ENCODE data around the gene LIN7A.
"Not testable (repeated sequence)": the region's sequence is repeated elsewhere in the genome, so short reads cannot be mapped to it uniquely, and the experiment has no call there.

Gene LIN7A

DNA sequence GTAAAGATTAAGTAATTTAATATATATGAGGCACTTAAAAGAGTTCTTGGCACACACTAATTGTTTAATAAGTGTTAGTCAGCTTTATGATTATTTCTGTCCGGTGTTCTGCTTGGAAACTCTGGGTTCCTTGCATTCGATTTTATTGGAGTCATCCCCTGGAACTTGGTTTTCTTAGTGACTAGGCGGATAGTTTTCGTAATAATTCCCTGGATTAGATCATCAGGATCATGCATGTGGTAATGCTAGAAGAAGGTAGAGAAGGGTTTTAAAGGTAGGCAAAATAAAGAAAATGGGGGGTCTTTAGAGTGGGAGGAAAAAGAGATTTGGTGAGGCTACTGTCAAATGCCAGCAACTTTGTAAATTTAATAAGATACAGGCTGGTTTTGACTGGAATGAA lies 132.6 kb downstream of the LIN7A start:
- no peak for DNase-seq

DNA sequence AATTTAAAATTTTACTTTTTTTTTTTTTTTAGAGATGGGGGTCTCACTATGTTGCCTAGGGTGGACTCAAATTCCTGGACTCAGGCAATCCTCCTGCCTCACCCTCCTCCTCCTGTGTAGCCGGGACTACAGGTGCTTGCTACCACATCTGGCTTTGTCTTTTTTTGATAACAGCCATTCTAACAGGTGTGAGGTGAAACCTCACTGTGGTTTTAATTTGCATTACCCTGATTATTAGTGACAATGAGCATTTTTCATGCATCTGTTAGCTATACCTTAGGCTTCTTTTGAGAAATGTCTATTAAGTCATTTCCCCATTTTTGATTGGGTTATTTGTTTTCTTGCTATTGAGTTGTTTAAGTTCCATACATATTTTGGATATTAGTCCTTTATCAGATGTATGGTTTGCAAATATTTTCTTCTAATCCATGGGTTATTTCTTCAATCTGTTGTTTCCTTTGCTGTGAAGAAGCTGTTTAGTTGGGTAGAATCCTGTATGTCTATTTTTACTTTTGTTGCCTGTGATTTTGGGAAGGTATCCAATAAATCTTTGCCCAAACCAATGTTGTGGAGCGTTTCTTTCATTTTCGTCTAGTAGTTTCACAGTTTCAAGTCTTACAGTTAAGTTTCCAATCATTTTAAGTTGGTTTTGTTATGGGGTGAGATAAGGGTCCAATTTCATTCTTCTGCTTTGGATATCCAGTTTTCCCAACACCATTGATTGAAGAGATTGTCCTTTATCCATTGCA lies 134.9 kb downstream of the LIN7A start:
- no peak for DNase-seq

DNA sequence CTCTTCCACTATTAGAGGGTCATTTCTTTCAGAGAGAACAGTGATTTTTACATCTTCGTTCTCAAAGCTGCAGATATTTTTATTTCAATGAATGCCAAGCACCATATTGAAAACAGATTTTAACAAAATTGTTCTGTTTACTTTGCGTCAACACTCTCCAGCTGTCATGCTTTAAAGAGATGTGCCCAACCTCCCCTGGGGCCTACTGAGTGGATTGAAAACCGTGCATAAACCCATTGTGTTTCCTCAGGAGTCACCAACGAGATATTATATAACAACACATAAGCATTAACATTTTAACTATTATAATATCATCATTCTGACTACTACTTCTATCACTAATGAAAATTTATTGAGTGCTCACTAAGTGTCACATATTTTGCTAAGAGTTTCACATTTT lies 139.5 kb downstream of the LIN7A start:
- DNase-seq, result no peak

DNA sequence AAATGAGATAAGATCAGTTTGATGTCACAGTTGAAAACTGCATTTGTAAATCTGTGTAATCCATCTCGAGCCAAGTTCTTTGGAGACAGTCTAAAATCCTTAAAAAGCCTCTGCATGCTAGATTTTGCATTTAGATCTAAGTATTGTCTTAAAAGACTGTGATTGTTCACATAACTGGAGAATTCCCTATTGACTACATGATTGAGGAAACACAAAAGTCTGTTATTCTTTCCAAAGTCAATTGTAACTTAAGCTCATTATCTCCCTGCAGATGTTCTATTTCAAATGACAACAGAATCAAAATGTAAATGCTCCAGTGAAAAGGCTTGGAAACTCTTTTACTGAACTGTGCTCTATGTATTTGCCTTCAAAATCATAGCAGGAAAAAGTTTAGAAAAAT lies 143.2 kb downstream of the LIN7A start:
- no peak for DNase-seq

DNA sequence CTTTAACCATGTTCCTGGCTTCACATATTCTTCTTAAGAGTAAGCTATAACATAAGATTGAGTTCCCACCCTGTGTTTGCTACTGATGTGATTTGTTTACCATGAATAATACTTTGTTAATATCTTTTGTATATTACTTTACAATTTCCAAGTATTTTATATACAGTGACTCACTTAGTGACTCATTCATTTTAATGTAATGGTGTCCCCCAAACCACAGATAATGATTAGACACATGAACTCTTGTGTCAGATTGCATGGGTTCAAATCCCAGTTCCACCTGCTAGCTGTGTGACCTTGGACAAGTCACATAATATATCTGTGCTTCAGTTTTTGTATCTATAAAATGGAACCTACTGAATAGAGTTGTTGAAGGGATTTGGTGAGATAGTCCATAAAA lies 144.9 kb downstream of the LIN7A start:
- DNase-seq, result no peak

DNA sequence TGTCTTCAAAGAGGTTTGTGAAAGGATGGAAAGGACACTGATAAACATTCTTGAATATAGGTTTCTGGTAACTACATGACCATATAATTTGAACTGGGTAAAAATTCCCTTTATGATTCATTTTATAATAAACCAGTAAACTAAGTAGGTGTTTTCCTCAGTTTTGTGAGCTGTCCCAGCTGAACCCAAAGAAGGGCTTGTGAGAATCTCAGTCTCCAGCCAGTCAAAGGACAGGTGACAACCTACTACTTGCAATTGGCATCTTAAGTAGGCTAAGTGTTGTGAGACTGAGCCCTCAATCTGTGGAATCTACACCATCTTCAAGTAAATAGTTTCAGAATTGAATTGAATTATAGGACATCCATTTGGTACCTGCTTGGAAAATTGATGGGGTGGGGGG lies 145.9 kb downstream of the LIN7A start:
- DNase-seq, result no peak

DNA sequence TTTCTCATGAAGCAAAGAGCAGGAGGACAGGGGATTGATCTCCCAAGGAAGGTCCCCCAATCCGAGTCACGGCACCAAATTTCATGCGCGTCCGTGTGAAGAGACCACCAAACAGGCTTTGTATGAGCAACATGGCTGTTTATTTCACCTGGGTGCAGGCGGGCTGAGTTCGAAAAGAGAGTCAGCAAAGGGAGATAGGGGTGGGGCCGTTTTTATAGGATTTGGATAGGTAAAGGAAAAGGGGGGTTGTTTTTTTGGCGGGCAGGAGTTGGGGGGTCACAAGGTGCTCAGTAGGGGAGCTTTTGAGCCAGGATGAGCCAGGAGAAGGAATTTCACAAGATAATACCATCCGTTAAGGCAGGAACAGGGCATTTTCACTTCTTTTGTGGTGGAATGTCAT lies 149.3 kb downstream of the LIN7A start:
- DNase-seq, result not testable (repeated sequence)

DNA sequence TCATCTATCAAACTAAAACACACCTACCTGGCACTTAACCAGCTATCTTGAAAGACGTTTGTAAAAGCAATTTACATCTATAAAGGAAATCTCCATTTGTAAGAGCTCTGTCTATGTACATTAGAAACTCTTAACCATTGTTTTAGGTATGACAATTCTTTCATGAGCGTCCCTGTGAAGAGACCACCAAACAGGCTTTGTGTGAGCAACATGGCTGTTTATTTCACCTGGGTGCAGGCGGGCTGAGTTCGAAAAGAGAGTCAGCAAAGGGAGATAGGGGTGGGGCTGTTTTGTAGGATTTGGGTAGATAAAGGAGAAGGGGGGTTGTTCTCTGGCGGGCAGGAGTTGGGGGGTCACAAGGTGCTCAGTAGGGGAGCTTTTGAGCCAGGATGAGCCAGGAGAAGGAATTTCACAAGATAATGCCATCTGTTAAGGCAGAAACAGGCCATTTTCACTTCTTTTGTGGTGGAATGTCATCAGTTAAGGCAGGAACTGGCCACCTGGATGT lies 154.7 kb downstream of the LIN7A start:
- DNase-seq, result not testable (repeated sequence)

DNA sequence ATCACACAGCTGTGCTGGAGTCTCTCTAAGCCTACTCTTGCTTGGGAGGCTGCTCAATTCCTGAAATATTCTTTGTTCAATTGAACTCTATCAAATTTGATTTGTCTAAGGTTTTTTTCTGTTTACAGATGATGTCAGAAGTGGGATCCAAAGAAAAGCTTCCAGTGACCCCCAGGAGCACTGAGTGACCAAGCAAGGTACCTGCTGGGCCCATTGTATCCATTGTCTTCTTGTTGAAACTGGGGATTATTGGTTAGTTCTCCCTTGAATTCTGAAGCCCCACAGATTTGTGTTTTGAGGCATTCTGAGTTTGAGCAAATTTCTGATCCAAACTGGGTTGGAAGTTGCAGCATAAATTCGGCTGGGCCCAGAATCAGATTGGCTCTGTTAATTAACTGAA lies 156.4 kb downstream of the LIN7A start:
- no peak for DNase-seq

DNA sequence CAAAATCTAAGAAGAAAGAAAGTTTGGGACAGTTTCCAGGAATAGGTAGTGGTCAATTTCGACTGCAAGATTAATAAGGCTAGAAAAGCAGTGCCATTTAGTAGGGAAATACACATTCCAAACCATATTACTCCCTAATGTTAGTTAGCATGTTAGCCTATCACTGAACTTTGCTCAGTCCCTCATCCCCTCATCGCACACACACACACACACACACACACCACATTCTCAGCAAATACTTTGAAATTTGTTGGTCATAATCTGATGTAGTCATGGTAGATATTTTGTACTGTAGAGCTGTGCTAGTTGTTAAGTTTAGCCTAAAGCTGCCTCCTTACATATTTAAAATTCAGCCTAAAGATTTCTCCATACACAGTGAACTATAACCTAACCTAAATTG lies 157.0 kb downstream of the LIN7A start:
- DNase-seq, result no peak

DNA sequence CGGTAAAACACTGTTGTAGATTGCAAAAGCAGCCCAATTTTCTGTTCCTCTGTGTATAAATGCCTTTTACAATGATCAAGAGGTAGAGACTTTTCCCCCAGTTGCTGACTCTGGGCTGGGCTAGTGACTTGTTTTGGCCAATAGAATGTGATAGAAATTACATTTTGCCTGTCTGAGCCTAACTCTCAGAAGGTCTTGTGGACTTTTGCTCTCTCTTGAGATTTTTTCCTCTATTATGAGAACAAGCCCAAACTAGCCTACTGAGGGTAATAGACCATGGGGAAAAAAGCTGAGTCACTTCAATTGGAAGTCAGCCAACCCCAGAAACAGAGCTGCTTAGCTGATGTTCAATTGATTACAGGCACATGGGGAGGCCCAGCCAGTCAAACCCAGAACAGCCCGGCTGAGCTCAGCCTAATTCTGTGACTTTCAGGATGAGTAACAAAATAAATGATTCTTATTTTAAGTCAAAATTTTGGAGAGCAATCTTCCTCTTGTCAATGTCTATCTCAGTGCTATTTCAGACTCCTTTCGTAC lies 159.7 kb downstream of the LIN7A start:
- peak in 1 of 5 experiments; percentile 94 for DNase-seq

DNA sequence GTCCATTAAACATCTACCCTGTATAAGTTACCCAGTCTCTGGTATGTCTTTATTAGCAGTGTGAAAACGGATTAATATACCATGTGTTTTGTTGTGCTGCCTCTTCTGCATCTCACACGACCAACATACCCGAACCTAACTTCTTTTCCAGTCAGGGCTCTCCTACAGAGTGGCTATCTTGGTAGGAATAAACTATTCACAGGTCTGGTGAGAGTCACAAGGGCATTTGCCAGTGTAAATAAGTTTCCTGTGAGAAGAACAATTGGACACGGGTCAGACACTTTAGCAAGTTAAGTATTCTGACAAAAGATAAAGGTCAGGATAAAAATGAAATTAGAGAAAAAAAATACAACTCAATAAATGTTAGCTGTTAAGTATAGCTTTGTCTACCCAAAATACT lies 160.1 kb downstream of the LIN7A start:
- DNase-seq, result no peak

DNA sequence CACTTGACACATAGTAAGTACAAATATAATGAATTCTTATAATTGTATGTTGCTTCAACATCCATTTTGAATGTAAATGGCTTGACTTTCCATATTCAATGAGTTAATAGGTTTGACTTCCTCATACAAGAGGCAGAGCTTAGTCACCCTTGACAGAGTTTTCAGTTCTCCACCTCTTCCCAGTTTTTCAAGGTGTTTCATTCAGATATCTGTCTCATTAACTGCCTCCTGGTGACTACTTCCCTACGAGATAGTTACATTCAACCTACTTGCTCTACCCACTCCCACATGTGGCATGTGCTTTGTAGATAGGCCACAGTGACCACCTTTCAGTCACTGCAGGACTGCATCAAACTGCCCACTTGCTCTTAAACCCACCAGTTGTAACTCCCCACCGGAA lies 161.0 kb downstream of the LIN7A start:
- no peak for DNase-seq

DNA sequence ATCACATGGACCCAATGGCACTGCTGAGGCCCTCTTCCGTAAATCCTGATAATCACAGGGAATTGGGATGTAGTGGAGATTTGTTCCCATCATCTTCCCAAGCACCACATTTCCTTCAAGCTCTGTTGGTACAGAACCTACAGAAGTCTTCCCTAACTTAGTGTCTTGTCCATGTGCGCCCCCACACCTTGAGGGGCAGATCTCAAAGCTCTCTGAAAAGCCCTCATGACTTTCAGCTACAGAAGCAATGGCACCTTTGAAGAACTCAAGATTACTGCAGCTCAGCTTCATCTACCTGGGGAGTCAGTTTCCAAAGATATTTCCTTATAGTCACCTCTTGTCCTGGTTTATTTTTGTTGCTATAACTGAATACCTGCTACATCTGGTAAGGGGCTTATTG lies 166.8 kb downstream of the LIN7A start:
- DNase-seq, result no peak

DNA sequence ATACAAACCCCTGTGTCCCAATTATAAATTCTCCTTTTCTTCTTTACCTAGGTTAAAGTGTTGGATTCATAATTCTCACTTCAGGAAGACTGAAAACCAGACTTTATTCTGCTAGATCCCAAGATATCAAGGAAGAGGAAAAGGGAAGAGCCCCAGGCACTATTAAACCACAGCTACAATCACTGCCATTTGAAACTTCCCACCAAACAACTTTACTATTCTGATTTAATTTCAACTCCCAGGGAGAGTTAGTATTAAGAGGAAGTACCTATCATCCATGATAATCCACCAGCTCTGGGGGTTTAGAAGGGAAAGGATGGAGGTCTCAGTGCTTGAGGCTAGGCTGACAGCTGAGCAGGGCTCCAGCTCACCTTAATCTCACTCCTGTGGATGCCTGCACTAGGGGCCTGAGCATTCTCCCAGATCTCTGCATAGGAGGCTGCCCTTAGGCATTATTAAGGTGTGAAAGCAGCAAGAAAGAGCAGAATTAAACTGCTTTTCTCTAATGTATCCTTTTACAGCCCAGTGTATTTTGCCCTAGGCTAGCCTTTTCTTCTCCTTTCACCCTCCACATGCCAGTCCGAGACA lies 168.1 kb downstream of the LIN7A start:
- no peak for DNase-seq

DNA sequence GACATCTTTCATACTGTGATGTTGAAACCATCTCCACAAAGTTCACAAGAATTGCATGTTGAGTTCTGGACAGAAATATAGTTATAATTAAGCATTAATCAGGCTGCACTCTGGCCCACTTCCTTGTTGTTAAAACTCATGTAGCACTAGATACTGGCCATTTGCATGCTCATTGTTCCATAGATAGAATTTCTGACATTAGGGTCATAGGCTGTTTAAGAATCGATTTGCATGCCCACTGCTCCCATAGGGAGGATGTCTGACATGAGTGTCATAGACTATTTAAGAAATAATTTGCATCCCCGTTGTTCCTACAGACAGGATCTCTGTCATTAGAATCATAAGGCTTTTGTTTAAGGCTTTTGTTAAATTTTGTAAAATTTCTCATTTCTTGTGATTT lies 170.8 kb downstream of the LIN7A start:
- DNase-seq, result no peak

DNA sequence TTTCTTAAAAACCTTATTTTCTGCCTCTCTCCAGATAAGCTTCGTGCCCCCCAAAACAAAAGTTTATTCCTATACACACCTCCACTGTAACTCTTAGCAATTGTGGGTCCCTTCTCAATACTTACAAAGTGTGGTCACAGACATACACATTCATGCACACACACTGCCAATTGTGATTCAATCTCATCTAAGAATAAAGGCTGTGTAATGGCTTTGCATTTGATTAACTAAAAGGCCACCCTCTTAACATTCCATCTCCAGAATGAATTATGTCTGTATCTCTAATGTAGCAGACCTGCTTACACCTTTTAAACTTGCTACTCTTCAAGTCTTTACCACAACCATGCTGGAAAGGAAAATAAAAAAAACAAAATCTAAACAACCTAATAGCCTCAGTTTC lies 171.5 kb downstream of the LIN7A start:
- DNase-seq, result no peak

DNA sequence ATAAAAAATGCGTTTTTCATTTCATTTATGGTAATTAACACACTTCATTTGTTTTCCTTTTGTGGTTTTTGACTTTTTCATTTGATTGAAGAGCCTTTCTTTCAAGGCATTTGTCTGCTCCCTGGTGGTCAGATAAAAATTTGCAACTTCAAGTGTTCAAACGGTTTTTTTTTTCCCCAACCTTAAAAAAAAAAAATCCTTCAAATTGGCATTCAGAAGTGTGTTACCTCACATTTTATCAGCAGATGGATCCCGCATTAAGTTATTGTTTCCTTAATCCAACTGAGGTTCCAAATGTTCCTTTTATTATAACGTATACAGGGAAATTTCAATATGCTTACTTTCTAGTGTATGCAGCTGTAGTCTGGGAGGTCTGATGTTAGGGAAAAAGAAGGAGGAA lies 173.9 kb downstream of the LIN7A start:
- peak in 1 of 5 experiments; percentile 47 for DNase-seq

DNA sequence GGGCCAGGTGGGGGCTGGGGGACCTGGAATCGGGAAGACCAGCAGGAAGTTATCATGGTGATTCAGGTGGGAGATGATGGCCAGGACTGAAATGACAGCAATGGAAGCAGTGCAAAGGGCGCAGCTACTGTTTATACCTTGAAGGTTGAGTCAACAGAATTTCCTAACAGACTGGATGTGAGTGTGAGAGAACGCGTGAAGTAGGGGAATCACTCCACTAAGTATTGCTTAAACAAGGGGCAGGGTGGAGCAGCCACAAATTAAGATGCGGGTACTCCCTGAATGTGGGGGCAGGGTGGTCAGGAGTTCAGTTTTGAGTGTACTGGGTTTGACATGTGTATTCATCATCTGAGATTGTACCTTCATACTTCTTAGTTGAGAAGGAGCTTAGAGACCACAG lies 175.9 kb downstream of the LIN7A start:
- no peak for DNase-seq

DNA sequence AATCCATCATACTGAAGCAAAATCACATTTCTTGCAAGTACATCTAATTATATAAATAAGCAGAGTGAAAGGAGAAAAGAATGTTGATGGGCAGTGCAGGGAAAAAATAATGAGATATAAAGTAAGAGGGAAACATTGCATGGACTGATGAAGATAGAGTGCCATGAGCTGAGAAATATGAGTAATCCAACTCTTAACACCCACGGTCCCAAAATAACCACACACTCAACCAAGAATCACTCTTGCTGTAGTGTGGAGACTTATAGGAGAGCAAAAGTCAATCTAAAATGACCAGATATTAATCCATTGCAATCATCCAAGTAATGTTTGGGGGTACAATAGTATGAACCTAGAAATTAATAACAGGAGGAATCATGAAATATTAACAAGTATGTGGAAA lies 180.9 kb downstream of the LIN7A start:
- DNase-seq, result no peak

DNA sequence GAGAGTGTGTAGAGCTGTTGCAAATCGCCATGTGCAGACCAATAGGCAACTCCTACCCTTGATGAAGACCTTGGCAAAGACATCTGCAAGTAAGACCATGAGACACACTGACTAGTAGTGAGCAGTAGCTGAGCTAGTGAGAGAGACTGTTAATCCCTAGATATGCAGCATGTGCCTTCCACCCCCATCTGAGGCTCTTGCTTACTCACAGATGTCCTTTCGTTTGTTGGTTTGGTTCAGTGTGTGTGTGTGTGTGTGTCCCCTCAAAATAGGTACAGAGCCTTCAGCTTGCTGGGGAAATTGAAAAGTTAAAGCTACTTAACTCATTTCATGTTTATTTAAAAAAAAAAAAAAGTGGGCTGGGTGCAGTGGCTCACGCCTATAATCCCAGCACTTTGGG lies 183.5 kb downstream of the LIN7A start:
- no peak for DNase-seq

DNA sequence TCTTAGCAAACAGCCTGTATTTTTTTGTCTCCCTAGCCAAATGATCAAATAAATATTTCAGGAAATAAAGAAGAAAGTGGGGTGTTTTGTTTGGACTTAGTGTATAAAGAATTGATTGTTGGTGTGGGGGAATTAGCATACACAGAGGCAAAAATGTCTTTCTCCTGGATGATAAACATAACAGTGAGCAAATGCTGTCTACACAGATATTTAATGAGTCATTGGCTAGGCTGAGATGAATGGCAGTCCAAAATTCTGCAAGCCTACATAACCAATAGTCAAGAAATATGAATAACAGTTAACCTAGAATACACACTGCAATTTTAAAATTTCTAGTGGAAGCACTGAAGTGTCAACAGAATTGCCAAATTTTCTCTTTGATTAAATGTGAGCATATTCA lies 185.3 kb downstream of the LIN7A start:
- no peak for DNase-seq

DNA sequence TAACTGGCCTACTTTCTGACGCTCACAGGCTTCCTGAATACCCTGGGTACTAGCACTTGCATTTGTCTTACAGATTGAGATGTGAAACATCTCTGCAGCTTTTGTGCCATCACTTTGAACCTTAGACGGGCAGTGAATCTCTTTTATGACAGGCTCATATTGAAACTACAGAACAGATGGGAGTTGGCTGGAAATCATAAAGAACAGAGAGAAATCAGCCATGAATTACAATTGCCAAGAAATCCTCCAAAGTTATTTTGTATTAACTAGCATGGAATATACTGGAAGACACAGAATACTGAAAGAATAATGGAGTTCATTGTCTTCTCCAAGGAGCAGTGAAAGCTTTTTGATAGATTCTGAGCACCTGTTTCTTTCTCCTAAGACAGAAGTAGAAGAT lies 188.3 kb downstream of the LIN7A start:
- DNase-seq, result no peak

DNA sequence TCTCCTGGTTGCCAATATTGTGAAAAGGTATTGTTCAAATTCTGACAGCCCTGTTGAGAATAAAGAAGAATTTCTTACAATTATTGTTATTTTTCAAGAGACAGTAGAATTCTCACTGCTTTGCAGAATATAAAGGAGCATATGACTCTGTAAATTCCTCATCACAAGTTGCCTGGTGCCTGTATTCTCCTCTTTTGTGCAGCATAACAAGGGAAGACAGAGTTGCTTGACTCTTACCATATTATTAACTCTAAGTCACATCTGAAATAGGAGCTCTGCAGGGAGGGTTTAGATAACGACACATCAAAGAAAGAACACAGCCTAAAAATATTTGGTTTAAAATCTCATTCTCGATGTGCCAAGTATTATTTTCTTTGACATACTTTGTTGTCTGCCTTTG lies 189.9 kb downstream of the LIN7A start:
- no peak for DNase-seq
